ENCODE data around the gene IQSEC1.

GRCh38 chr3:12934431-12934830, 138.8 kb downstream of the IQSEC1 start:
- TF ChIP-seq MAX (IDR thresholded peaks at IDR 0.05) (no peak), EP300 (IDR thresholded peaks at IDR 0.05; ENCODE audit: borderline replicate concordance) (no peak), TAF1 (IDR thresholded peaks at IDR 0.05; ENCODE audit: low read depth) (no peak), RAD21 (IDR thresholded peaks at IDR 0.05; ENCODE audit: low read depth) (no peak), CREB1 (IDR thresholded peaks at IDR 0.05; ENCODE audit: low read depth) (no peak)

All from Ishikawa (cell line).